GM13977 (cell line): Measurements from ENCODE around the gene GATB.

Experiments used
- DNase-seq: peaks from one replicate; pipeline ENCODE4 v3.0.0; 2012; ENCODE audit warnings: low spot score
- CTCF ChIP-seq: IDR thresholded peaks from 2 replicates; pipeline ENCODE4 v1.5.1; 2012; ENCODE audit warnings: mild to moderate bottlenecking, control low read depth; ENCODE audit not compliant: insufficient read depth; ENCODE audit errors: extremely low read depth, missing control alignments
- in situ Hi-C: fragments of 300-500 bp; cut with MboI; formaldehyde crosslinking; loops from one replicate; pipeline ENCODE4 v1.12.0; 2022; ENCODE audit warnings: low sequenced_read_pairs, low pct_unique_long_range_greater_than_20kb, mixed read lengths, inconsistent platforms; ENCODE audit not compliant: unreplicated experiment

Gene GATB

GRCh38 chr4:151718984-151719955 is 41.5 kb downstream of the GATB start:
- DNase-seq, result no peak
- TF ChIP-seq CTCF, result no peak
- in situ Hi-C loops, result no loop called here

GRCh38 chr4:151717909-151718628 is 42.7 kb downstream of the GATB start:
- DNase-seq, result no peak
- in situ Hi-C loops, result no loop called here
- TF ChIP-seq CTCF, result no peak

- in situ Hi-C loops, result no loop called here
- DNase-seq, result no peak
- no peak for TF ChIP-seq CTCF
Measured at GRCh38 chr4:151717314-151717713, 43.5 kb downstream of the GATB start.

GRCh38 chr4:151716324-151716723 is 44.5 kb downstream of the GATB start:
- no peak for DNase-seq
- in situ Hi-C loops, result no loop called here
- TF ChIP-seq CTCF, result no peak

GRCh38 chr4:151715881-151716280 is 44.9 kb downstream of the GATB start:
- in situ Hi-C loops, result no loop called here
- DNase-seq, result no peak
- no peak for TF ChIP-seq CTCF

GRCh38 chr4:151712777-151713176 is 48.0 kb downstream of the GATB start:
- in situ Hi-C loops, result no loop called here
- no peak for DNase-seq
- TF ChIP-seq CTCF, result no peak
